ENCODE results near the gene ACSF3.

DNA sequence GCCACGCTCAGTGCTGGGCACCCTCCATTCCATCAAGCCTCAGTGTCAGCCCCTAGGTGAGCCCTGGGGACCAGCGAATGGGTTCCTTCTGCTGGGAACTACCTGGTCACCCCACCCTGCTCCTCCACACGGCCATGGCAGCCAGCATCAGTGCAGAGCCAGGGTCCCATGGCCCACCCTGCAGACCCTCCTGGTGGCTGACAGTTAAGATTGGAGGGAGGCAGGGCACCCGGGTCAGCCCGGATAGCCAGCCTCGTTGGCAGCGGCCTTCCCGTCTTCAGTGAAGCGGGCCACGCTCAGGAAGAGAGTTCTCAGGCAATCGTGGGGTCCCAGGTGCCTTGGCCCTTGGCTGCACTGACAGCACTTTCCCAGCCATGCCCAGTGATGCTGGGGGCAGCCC lies 37.1 kb upstream of the ACSF3 start:
- no peak for TF ChIP-seq OSR1 (CRISPR knock-in tag; IDR thresholded peaks at IDR 0.05)
- no peak for TF ChIP-seq CSDC2 (CRISPR knock-in tag; IDR thresholded peaks at IDR 0.05)
- TF ChIP-seq ESRRG (CRISPR knock-in tag; IDR thresholded peaks at IDR 0.05): no peak
- no peak for TF ChIP-seq ZC3H10 (CRISPR knock-in tag; IDR thresholded peaks at IDR 0.05)
- TF ChIP-seq, protein P1, sequence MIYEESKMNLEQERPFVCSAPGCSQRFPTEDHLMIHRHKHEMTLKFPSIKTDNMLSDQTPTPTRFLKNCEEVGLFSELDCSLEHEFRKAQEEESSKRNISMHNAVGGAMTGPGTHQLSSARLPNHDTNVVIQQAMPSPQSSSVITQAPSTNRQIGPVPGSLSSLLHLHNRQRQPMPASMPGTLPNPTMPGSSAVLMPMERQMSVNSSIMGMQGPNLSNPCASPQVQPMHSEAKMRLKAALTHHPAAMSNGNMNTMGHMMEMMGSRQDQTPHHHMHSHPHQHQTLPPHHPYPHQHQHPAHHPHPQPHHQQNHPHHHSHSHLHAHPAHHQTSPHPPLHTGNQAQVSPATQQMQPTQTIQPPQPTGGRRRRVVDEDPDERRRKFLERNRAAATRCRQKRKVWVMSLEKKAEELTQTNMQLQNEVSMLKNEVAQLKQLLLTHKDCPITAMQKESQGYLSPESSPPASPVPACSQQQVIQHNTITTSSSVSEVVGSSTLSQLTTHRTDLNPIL (CRISPR knock-in tag; IDR thresholded peaks at IDR 0.05; ENCODE audit: low read depth): no peak
- TF ChIP-seq PPARA (CRISPR knock-in tag; IDR thresholded peaks at IDR 0.05; ENCODE audit: borderline replicate concordance): no peak
- TF ChIP-seq, protein P2, sequence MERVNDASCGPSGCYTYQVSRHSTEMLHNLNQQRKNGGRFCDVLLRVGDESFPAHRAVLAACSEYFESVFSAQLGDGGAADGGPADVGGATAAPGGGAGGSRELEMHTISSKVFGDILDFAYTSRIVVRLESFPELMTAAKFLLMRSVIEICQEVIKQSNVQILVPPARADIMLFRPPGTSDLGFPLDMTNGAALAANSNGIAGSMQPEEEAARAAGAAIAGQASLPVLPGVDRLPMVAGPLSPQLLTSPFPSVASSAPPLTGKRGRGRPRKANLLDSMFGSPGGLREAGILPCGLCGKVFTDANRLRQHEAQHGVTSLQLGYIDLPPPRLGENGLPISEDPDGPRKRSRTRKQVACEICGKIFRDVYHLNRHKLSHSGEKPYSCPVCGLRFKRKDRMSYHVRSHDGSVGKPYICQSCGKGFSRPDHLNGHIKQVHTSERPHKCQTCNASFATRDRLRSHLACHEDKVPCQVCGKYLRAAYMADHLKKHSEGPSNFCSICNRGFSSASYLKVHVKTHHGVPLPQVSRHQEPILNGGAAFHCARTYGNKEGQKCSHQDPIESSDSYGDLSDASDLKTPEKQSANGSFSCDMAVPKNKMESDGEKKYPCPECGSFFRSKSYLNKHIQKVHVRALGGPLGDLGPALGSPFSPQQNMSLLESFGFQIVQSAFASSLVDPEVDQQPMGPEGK (CRISPR knock-in tag; IDR thresholded peaks at IDR 0.05; ENCODE audit: borderline replicate concordance): no peak
- TF ChIP-seq TOX (CRISPR knock-in tag; IDR thresholded peaks at IDR 0.05; ENCODE audit: borderline replicate concordance): no peak
- TF ChIP-seq ZFP30 (CRISPR knock-in tag; IDR thresholded peaks at IDR 0.05): no peak
- no peak for TF ChIP-seq ARNTL (CRISPR knock-in tag; IDR thresholded peaks at IDR 0.05; ENCODE audit: borderline replicate concordance, low read depth)
- no peak for TF ChIP-seq ZNF70 (CRISPR knock-in tag; IDR thresholded peaks at IDR 0.05)
- no peak for TF ChIP-seq GLIS3 (CRISPR knock-in tag; IDR thresholded peaks at IDR 0.05)
- TF ChIP-seq SNAI2 (CRISPR knock-in tag; IDR thresholded peaks at IDR 0.05): no peak

Data from SK-N-SH treated with all-trans-retinoic acid at 6 μM for 48 hours (cell line).